Caki2 (cell line): ENCODE measurements around the gene VPS9D1. TPM values are rescaled to one million over a fixed set of nuclear protein-coding genes. Genes with fewer than 3 reads are reported as not detected.

Experiments
- DNase-seq: peaks from one replicate; pipeline ENCODE4 v3.0.0-alpha.2; 2015; ENCODE audit warnings: low read depth
- in situ Hi-C: cut with HindIII; loops from 2 replicates; pipeline ENCODE4 v1.10.0; 2016; ENCODE audit warnings: low sequenced_read_pairs, low pct_unique_long_range_greater_than_20kb, mixed read lengths
- total RNA-seq: library from RNA; depleted of rRNA; stranded (reverse); fragments of >200 nt; shearing (Covaris generic); gene quantifications from 2 replicates; pipeline ENCODE4 v1.2.3, GENCODE V29; 2014; ENCODE audit warnings: low replicate concordance

The VPS9D1 gene
- total RNA-seq, 1 experiment from 2014 or later = 13.5 TPM

GRCh38 chr16:89716916-89717687 is 3.6 kb downstream of the VPS9D1 start:
- in situ Hi-C loops = no loop called here
- DNase-seq = no peak

GRCh38 chr16:89716493-89716892 is 4.2 kb downstream of the VPS9D1 start:
- no peak for DNase-seq
- in situ Hi-C loops = no loop called here

- no peak for DNase-seq
- in situ Hi-C loops = no loop called here
These were observed 8.4 kb downstream of the VPS9D1 start for GRCh38 chr16:89712274-89712781.

GRCh38 chr16:89711601-89712273 is 9.0 kb downstream of the VPS9D1 start:
- in situ Hi-C loops = no loop called here
- no peak for DNase-seq

- no peak for DNase-seq
- in situ Hi-C loops = no loop called here
These were observed 9.8 kb downstream of the VPS9D1 start for GRCh38 chr16:89710709-89711564.

GRCh38 chr16:89709716-89710432 is 10.8 kb downstream of the VPS9D1 start:
- in situ Hi-C loops = no loop called here
- DNase-seq = no peak

- in situ Hi-C loops = no loop called here
- DNase-seq = no peak
These were observed 11.5 kb downstream of the VPS9D1 start for GRCh38 chr16:89709166-89709565.

- in situ Hi-C loops = no loop called here
- no peak for DNase-seq
These were observed 12.2 kb downstream of the VPS9D1 start for GRCh38 chr16:89708481-89708931.

- DNase-seq = no peak
- in situ Hi-C loops = no loop called here
These were observed 13.0 kb downstream of the VPS9D1 start for GRCh38 chr16:89707695-89708094.

GRCh38 chr16:89706518-89707260 is 14.0 kb downstream of the VPS9D1 start:
- in situ Hi-C loops = no loop called here
- no peak for DNase-seq

GRCh38 chr16:89705006-89705405 is 15.7 kb downstream of the VPS9D1 start:
- no peak for DNase-seq
- in situ Hi-C loops = no loop called here

GRCh38 chr16:89704281-89704680 is 16.4 kb downstream of the VPS9D1 start:
- no peak for DNase-seq
- in situ Hi-C loops = no loop called here

- in situ Hi-C loops = no loop called here
- peak; percentile 95 for DNase-seq
These were observed 19.0 kb downstream of the VPS9D1 start, which contains the start of gene SPATA2L for GRCh38 chr16:89701425-89702406. SPATA2L (minus strand) TSS chr16:89701705; CDS start chr16:89701232, 473 bp downstream.

- peak; percentile 62 for DNase-seq
- in situ Hi-C loops = no loop called here
These were observed 19.9 kb downstream of the VPS9D1 start for GRCh38 chr16:89700649-89701424.

GRCh38 chr16:89700100-89700648 is 20.5 kb downstream of the VPS9D1 start:
- DNase-seq = peak; percentile 97
- in situ Hi-C loops = no loop called here
